ENCODE data around the gene NME9.

Gene NME9

DNA sequence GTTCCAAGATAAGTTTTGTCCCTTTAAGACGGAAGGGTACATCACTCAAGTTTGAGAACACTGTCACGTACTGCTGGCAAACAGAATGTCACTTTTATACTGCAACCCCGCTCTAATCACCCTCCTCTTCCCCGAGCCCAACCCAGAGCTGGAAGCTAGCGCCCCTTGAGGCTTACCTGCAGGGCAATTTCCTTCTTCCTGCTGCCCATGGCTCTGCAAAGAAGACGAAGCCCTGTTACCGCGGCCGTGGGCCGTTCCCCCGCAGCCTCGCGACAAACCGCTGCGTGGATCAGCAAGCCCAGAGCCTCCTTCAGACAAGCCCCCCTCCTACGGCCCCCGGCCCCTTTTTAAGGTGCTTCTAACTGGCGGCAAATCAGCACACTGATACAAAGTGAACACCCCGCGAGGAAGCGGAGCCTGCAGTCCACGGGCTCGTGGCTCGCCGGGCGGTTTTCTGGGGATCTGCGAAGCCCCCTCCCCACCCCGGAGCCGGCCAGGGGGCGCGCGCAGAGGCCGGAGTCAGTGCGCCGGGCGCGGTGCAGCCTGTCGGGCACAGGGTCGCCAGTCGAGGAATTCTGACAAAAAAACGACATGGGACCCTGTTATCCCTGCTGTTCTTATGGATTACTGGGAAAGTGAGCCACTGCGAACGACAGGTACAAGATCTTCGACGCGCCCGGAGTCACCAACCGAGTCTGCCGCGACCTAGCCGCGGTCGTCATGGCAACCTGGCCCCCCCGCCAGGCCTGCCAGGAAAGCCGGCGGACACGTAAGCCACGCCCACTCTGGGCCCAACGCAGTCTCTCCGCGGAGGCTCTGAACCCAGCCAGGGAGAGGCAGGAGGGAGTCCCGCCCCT is at the start of gene NME9 (continued):
- TF ChIP-seq, protein P1, sequence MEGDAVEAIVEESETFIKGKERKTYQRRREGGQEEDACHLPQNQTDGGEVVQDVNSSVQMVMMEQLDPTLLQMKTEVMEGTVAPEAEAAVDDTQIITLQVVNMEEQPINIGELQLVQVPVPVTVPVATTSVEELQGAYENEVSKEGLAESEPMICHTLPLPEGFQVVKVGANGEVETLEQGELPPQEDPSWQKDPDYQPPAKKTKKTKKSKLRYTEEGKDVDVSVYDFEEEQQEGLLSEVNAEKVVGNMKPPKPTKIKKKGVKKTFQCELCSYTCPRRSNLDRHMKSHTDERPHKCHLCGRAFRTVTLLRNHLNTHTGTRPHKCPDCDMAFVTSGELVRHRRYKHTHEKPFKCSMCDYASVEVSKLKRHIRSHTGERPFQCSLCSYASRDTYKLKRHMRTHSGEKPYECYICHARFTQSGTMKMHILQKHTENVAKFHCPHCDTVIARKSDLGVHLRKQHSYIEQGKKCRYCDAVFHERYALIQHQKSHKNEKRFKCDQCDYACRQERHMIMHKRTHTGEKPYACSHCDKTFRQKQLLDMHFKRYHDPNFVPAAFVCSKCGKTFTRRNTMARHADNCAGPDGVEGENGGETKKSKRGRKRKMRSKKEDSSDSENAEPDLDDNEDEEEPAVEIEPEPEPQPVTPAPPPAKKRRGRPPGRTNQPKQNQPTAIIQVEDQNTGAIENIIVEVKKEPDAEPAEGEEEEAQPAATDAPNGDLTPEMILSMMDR (tag by site-specific recombination; IDR thresholded peaks at IDR 0.05): peak; percentile 83
- TF ChIP-seq ZNF341 (tag by site-specific recombination; IDR thresholded peaks at IDR 0.05; ENCODE audit: low read depth) (peak; percentile 33; the same call in 1 of the 2 replicates), ZNF777 (tag by site-specific recombination; IDR thresholded peaks at IDR 0.05; ENCODE audit: borderline replicate concordance) (0 out of 2 replicates have a peak, but pooled peaks have one; percentile 49), ZNF596 (tag by site-specific recombination; IDR thresholded peaks at IDR 0.05) (peak; percentile 7; the same call in 1 of the 2 replicates), PRDM1 (tag by site-specific recombination; IDR thresholded peaks at IDR 0.05) (no peak), ZIC2 (tag by site-specific recombination; IDR thresholded peaks at IDR 0.05) (peak; percentile 43), ZNF600 (tag by site-specific recombination; IDR thresholded peaks at IDR 0.05) (peak; percentile 76)
- TF ChIP-seq, protein P2, sequence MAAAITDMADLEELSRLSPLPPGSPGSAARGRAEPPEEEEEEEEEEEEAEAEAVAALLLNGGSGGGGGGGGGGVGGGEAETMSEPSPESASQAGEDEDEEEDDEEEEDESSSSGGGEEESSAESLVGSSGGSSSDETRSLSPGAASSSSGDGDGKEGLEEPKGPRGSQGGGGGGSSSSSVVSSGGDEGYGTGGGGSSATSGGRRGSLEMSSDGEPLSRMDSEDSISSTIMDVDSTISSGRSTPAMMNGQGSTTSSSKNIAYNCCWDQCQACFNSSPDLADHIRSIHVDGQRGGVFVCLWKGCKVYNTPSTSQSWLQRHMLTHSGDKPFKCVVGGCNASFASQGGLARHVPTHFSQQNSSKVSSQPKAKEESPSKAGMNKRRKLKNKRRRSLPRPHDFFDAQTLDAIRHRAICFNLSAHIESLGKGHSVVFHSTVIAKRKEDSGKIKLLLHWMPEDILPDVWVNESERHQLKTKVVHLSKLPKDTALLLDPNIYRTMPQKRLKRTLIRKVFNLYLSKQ (tag by site-specific recombination; IDR thresholded peaks at IDR 0.05; ENCODE audit: borderline replicate concordance): no peak
- TF ChIP-seq, protein P3, sequence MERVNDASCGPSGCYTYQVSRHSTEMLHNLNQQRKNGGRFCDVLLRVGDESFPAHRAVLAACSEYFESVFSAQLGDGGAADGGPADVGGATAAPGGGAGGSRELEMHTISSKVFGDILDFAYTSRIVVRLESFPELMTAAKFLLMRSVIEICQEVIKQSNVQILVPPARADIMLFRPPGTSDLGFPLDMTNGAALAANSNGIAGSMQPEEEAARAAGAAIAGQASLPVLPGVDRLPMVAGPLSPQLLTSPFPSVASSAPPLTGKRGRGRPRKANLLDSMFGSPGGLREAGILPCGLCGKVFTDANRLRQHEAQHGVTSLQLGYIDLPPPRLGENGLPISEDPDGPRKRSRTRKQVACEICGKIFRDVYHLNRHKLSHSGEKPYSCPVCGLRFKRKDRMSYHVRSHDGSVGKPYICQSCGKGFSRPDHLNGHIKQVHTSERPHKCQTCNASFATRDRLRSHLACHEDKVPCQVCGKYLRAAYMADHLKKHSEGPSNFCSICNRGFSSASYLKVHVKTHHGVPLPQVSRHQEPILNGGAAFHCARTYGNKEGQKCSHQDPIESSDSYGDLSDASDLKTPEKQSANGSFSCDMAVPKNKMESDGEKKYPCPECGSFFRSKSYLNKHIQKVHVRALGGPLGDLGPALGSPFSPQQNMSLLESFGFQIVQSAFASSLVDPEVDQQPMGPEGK (tag by site-specific recombination; IDR thresholded peaks at IDR 0.05): peak; percentile 48
- TF ChIP-seq, protein P4, sequence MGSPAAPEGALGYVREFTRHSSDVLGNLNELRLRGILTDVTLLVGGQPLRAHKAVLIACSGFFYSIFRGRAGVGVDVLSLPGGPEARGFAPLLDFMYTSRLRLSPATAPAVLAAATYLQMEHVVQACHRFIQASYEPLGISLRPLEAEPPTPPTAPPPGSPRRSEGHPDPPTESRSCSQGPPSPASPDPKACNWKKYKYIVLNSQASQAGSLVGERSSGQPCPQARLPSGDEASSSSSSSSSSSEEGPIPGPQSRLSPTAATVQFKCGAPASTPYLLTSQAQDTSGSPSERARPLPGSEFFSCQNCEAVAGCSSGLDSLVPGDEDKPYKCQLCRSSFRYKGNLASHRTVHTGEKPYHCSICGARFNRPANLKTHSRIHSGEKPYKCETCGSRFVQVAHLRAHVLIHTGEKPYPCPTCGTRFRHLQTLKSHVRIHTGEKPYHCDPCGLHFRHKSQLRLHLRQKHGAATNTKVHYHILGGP (tag by site-specific recombination; IDR thresholded peaks at IDR 0.05): no peak

DNA sequence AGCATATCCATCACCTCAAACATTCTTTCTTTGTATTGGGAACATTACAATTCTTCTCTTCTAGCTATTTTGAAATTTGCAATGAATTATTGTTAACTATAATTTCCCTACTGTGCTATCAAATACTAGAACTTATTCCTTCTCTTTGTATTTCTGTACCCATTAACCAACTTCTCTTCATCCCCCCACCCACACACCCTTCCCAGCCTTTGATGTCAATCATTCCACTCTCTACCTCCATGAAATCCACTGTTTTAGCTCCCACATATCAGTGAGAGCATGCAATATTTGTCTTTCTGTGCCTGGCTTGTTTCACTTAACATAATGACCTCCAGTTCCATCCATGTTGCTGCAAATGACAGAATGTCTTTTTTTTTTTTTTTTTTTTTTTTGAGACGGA is 49.3 kb upstream of the NME9 start:
- no peak overlapping the region for H3K4me3 ChIP-seq (ENCODE audit: low read depth, low read length)
- ChIA-PET POLR2A (no interaction called here), CTCF (interaction anchor here (0.6 kb wide), 1 partner anchor 195 kb away, joined by 3 read pairs; no protein-coding TSS in a partner anchor)
- H3K36me3 ChIP-seq (ENCODE audit: control insufficient read depth in 2 of 2, insufficient read depth in 1 of 2, low read length in 2 of 2): no peaks in the 10 kb centered on the region
- no peak overlapping the region for H3K27ac ChIP-seq (ENCODE audit: extremely low read depth, low read depth, low read length)
- TF ChIP-seq, protein P5, sequence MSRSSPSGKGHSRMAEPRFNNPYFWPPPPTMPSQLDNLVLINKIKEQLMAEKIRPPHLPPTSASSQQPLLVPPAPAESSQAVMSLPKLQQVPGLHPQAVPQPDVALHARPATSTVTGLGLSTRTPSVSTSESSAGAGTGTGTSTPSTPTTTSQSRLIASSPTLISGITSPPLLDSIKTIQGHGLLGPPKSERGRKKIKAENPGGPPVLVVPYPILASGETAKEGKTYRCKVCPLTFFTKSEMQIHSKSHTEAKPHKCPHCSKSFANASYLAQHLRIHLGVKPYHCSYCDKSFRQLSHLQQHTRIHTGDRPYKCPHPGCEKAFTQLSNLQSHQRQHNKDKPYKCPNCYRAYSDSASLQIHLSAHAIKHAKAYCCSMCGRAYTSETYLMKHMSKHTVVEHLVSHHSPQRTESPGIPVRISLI (tag by site-specific recombination; IDR thresholded peaks at IDR 0.05): no peak
- TF ChIP-seq, protein P6, sequence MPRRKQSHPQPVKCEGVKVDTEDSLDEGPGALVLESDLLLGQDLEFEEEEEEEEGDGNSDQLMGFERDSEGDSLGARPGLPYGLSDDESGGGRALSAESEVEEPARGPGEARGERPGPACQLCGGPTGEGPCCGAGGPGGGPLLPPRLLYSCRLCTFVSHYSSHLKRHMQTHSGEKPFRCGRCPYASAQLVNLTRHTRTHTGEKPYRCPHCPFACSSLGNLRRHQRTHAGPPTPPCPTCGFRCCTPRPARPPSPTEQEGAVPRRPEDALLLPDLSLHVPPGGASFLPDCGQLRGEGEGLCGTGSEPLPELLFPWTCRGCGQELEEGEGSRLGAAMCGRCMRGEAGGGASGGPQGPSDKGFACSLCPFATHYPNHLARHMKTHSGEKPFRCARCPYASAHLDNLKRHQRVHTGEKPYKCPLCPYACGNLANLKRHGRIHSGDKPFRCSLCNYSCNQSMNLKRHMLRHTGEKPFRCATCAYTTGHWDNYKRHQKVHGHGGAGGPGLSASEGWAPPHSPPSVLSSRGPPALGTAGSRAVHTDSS (tag by site-specific recombination; IDR thresholded peaks at IDR 0.05): no peak
- TF ChIP-seq SP2 (tag by site-specific recombination; IDR thresholded peaks at IDR 0.05): no peak
- TF ChIP-seq ZNF48 (tag by site-specific recombination; IDR thresholded peaks at IDR 0.05): no peak
- TF ChIP-seq ZNF24 (tag by site-specific recombination; IDR thresholded peaks at IDR 0.05): no peak
- TF ChIP-seq ZNF514 (tag by site-specific recombination; IDR thresholded peaks at IDR 0.05): no peak
- TF ChIP-seq, protein P7, sequence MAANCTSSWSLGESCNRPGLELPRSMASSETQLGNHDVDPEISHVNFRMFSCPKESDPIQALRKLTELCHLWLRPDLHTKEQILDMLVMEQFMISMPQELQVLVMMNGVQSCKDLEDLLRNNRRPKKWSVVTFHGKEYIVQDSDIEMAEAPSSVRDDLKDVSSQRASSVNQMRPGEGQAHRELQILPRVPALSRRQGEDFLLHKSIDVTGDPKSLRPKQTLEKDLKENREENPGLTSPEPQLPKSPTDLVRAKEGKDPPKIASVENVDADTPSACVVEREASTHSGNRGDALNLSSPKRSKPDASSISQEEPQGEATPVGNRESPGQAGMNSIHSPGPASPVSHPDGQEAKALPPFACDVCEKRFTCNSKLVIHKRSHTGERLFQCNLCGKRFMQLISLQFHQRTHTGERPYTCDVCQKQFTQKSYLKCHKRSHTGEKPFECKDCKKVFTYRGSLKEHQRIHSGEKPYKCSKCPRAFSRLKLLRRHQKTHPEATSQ (tag by site-specific recombination; IDR thresholded peaks at IDR 0.05): no peak
- TF ChIP-seq ZNF175 (tag by site-specific recombination; IDR thresholded peaks at IDR 0.05): no peak
- no peaks in the 10 kb centered on the region for H3K9me3 ChIP-seq (ENCODE audit: control insufficient read depth, insufficient read depth, low read depth, low read length)
- no peaks in the 10 kb centered on the region for H3K4me1 ChIP-seq (ENCODE audit: control insufficient read depth, insufficient read depth, low read length)
